H1 (cell line): ENCODE results near the gene TRAPPC12.

Experiments used
- CEBPB ChIP-seq: IDR thresholded peaks from 2 replicates; pipeline ENCODE4 v1.6.1; 2012; ENCODE audit warnings: low read depth, low read length
- CHD1 ChIP-seq: IDR thresholded peaks from 2 replicates; pipeline ENCODE4 v1.6.1; 2012; ENCODE audit warnings: low read depth, low read length, improper control_type of control experiment
- CTCF ChIP-seq, 3 experiments: IDR thresholded peaks; 1 replicate in 2 of 3; 2 replicates in 1 of 3; pipeline versions ENCODE4 v1.5.1 to v1.6.1; 2011; ENCODE audit warnings: low read length in 3 of 3, mild to moderate bottlenecking in 3 of 3, inconsistent platforms in 2 of 3, low read depth in 1 of 3, moderate library complexity in 1 of 3; ENCODE audit not compliant: insufficient read depth in 1 of 3; ENCODE audit errors: control extremely low read depth in 1 of 3
- E2F6 ChIP-seq: IDR thresholded peaks from 2 replicates; pipeline ENCODE4 v1.6.1; 2012; ENCODE audit warnings: inconsistent platforms
- EP300 ChIP-seq, 2 experiments: IDR thresholded peaks; 1 replicate in 1 of 2; 2 replicates in 1 of 2; pipeline ENCODE4 v1.6.1; 2011 to 2012; ENCODE audit warnings: low read depth in 2 of 2, low read length in 2 of 2, mild to moderate bottlenecking in 2 of 2, borderline replicate concordance in 1 of 2, inconsistent platforms in 1 of 2, moderate library complexity in 1 of 2
- FOSL1 ChIP-seq: IDR thresholded peaks from 2 replicates; pipeline ENCODE4 v1.6.1; 2011; ENCODE audit warnings: mild to moderate bottlenecking, low read depth, low read length, moderate library complexity; ENCODE audit not compliant: insufficient read depth
- GABPA ChIP-seq: IDR thresholded peaks from 2 replicates; pipeline ENCODE4 v1.6.1; 2011; ENCODE audit warnings: mild to moderate bottlenecking, low read length, moderate library complexity, borderline replicate concordance; ENCODE audit not compliant: insufficient read depth
- JUN ChIP-seq: IDR thresholded peaks from 2 replicates; pipeline ENCODE4 v1.6.1; 2011; ENCODE audit warnings: low read depth, mild to moderate bottlenecking, improper control_type of control experiment, low read length
- MAX ChIP-seq: IDR thresholded peaks from 2 replicates; pipeline ENCODE4 v1.6.1; 2012; ENCODE audit warnings: inconsistent platforms
- RBBP5 ChIP-seq: IDR thresholded peaks from 2 replicates; pipeline ENCODE4 v1.7.1; 2012; ENCODE audit warnings: low read depth, mild to moderate bottlenecking, inconsistent platforms, low read length, moderate library complexity, borderline replicate concordance
- SP1 ChIP-seq: IDR thresholded peaks from 2 replicates; pipeline ENCODE4 v1.6.1; 2011; ENCODE audit warnings: low read depth, low read length
- TAF1 ChIP-seq: IDR thresholded peaks from 2 replicates; pipeline ENCODE4 v1.6.1; 2011; ENCODE audit warnings: mild to moderate bottlenecking, low read depth, low read length
- YY1 ChIP-seq: IDR thresholded peaks from 2 replicates; pipeline ENCODE4 v1.6.1; 2011; ENCODE audit warnings: low read depth, mild to moderate bottlenecking, low read length

- no peak for TF ChIP-seq CHD1
- TF ChIP-seq FOSL1, result no peak
- no peak for TF ChIP-seq JUN
- no peak for TF ChIP-seq MAX
- TF ChIP-seq SP1, result no peak
- no peak for TF ChIP-seq CTCF (IDR thresholded peaks at IDR 0.05; ENCODE audit: control extremely low read depth in 1 of 3, insufficient read depth in 1 of 3, low read depth in 1 of 3, low read length in 3 of 3)
- TF ChIP-seq CEBPB, result no peak
- TF ChIP-seq EP300 (IDR thresholded peaks at IDR 0.05; ENCODE audit: borderline replicate concordance in 1 of 2, low read depth in 2 of 2, low read length in 2 of 2), result no peak
- TF ChIP-seq RBBP5, result no peak
- no peak for TF ChIP-seq TAF1
- TF ChIP-seq YY1, result no peak
- no peak for TF ChIP-seq GABPA
- no peak for TF ChIP-seq E2F6
Observed at GRCh38 chr2:3503046-3503445, 123.6 kb downstream of the TRAPPC12 start.
